ENCODE measurements around the gene CASZ1. TPM values are rescaled to one million over a fixed set of nuclear protein-coding genes. Genes with fewer than 3 reads are reported as not detected.

CASZ1 gene
- total RNA-seq (10 to 100 TPM; 20.6 to 39.0 TPM), polyA plus RNA-seq (1 to 10 TPM; 3.4 to 7.0 TPM)
- long read RNA-seq, donor 1, partial matches to known transcripts = 7 of 28 reads
- long read RNA-seq, donor 1, other reads (novel, unspliced or antisense) = 21 of 28 reads
- long read RNA-seq, donor 2, partial matches to known transcripts = 9 of 17 reads
- long read RNA-seq, donor 2, other reads (novel, unspliced or antisense) = 7 of 17 reads

DNA sequence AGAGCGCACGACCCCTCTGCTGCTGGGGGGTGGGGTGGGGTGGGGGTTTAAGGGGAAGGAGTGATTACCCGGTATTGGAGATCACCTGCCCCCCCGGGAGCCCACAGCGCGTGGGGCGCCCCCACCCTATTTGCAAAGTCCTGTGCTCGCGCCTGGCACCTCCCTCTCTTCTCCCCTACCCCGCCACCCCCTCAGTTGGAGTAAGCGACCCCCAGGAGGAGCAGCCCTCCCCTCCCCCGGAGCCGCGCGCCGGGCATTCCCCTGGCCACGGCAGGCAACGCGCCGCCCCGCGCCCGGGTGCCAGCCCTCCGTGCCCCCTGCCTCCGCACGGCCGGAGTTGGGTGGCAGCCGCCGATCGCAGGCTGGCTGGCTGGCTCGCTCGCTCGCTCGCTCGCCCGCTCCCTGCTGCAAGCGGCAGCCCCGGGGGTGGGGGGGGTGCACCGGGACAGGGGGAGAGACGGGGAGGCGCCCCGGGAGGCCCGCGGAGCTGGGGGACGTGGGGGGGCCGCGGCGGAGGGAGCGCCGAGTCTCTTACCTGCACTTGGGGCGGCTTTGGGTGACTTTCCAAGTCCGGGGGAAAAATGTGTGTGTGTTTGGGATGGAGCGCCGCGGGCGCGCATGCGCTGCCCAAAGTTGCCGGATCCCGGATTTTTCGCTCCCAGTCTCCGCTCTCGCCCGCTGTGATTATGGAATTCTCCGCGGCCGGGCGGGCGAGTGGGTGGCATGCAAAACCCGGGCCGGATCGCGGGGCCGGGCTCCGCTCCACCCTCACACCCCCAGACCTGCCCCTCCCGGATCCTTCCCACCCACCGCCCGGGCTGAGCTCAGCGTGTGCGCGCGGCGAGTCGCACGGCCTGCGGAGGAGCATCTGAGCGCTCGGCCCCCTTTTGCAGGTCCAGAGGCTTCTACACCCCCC is at the start of gene CASZ1:
Gene CASZ1 (minus strand): TSS at position 618 of the 916 bp plus-strand sequence. CDS start 102,757 bp downstream, outside the sequence.
- Histone ChIP-seq H3K27ac (ENCODE audit: low read depth in 1 of 2, low read length in 2 of 2) (no peak within 1 kb of the TSS), H3K36me3 (ENCODE audit: control insufficient read depth in 1 of 2, insufficient read depth in 2 of 2, low read length in 1 of 2) (no peaks in the 10 kb centered on the region), H3K4me1 (ENCODE audit: control insufficient read depth in 1 of 2, insufficient read depth in 2 of 2, low read length in 2 of 2) (no peaks in the 10 kb centered on the region), H3K9me3 (ENCODE audit: control insufficient read depth, low read length) (no peaks in the 10 kb centered on the region), H3K27me3 (ENCODE audit: control insufficient read depth in 1 of 2, insufficient read depth in 2 of 2, low read length in 1 of 2) (no peaks in the 10 kb centered on the region), H3K4me3 (ENCODE audit: low read length in 2 of 2) (peak within 1 kb of the TSS; percentile 55 to 84)
- DNase-seq (peak; percentile 78 to 91), ATAC-seq (ENCODE audit: low FRiP score) (peak; percentile 91)
- WGBS, 2 donors = 1% methylated on average over 77 to 88 of the region's 88 CpGs
- intact Hi-C loops (cut with DNase I) = loop anchor here in 1 of 2 donors (2.0 to 5.0 kb wide), 2 partner anchors 117 to 284 kb away; no protein-coding TSS in a partner anchor

- no peak for DNase-seq
Measured at GRCh38 chr1:10843697-10844096, 47.3 kb upstream of the CASZ1 start.

DNA sequence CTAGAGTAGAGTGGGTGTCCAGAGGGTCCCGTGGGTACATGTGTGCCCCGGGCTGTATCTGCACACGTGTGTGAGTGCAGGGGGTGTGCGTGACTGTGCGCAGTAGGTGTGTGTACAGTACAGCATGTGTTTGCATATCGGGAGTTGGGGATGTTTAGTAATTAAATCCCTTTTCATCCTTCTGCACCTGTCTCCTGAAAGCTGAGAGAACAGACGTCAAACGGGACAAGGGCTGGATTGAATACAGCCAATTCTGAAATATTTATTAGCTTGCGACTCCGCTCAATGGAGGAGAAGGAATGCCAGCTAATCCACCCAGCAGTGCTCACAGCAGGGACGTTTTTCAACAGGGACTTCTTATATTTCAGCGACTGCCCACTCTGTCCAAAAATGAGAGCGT is 44.7 kb upstream of the CASZ1 start:
- no peak overlapping the region for H3K27ac ChIP-seq (ENCODE audit: low read depth in 1 of 2, low read length in 2 of 2)
- no peak for DNase-seq
- H3K27me3 ChIP-seq (ENCODE audit: control insufficient read depth in 1 of 2, insufficient read depth in 2 of 2, low read length in 1 of 2) = no peaks in the 10 kb centered on the region
- 75 to 79% methylated on average over 13 of the region's 13 CpGs for WGBS, 2 donors
- H3K36me3 ChIP-seq (ENCODE audit: control insufficient read depth in 1 of 2, insufficient read depth in 2 of 2, low read length in 1 of 2) = no peaks in the 10 kb centered on the region
- intact Hi-C loops (cut with DNase I) = no loop called here
- ATAC-seq (ENCODE audit: low FRiP score) = no peak
- H3K4me1 ChIP-seq (ENCODE audit: control insufficient read depth in 1 of 2, insufficient read depth in 2 of 2, low read length in 2 of 2) = no peaks in the 10 kb centered on the region
- no peak overlapping the region for H3K4me3 ChIP-seq (ENCODE audit: low read length in 2 of 2)
- peaks cover 2% of the 10 kb centered on the region for H3K9me3 ChIP-seq (ENCODE audit: control insufficient read depth, low read length)

More at GRCh38 chr1:10843697-10844096, 47.3 kb upstream of the CASZ1 start:
- H3K36me3 ChIP-seq (ENCODE audit: control insufficient read depth in 1 of 2, insufficient read depth in 2 of 2, low read length in 1 of 2) = no peaks in the 10 kb centered on the region
- H3K4me1 ChIP-seq (ENCODE audit: control insufficient read depth in 1 of 2, insufficient read depth in 2 of 2, low read length in 2 of 2) = no peaks in the 10 kb centered on the region
- H3K4me3 ChIP-seq (ENCODE audit: low read length in 2 of 2) = no peak overlapping the region
- H3K27ac ChIP-seq (ENCODE audit: low read depth in 1 of 2, low read length in 2 of 2) = no peak overlapping the region
- ATAC-seq (ENCODE audit: low FRiP score) = no peak
- no peaks in the 10 kb centered on the region for H3K27me3 ChIP-seq (ENCODE audit: control insufficient read depth in 1 of 2, insufficient read depth in 2 of 2, low read length in 1 of 2)
- intact Hi-C loops (cut with DNase I) = no loop called here
- peaks cover 3% of the 10 kb centered on the region for H3K9me3 ChIP-seq (ENCODE audit: control insufficient read depth, low read length)
- WGBS, 2 donors = 83 to 91% methylated on average over 2 of the region's 2 CpGs

DNA sequence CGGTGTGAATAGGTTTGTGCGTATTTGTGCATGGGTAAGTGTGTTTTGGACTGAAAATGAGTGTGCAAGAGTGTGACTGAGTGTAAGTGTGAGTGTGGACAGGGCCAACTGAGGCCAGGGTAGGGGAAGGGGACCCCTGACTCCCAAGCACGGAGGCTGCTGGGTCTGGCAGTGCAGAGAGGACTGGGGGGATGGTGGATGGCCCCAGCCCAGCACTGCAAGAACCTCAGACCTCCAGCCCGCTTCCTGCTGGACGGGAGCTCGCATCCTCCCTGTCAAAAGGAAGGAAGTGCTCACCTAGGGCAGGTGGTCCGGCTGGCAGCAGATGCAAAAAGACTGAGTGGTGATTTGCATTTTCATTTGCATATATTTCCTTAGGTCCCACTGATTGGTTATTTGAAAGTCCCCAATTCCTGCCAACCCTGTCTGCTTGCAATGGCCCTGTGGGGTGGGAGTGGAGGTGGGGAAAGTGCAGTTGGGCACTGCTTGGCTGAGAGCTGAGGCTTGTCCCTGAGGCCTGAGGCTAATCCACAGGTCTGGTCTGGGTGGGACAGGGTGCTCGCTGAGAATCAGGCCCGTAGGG is 42.8 kb upstream of the CASZ1 start:
- Histone ChIP-seq H3K4me3 (ENCODE audit: low read length in 2 of 2) (no peak overlapping the region), H3K9me3 (ENCODE audit: control insufficient read depth, low read length) (no peaks in the 10 kb centered on the region), H3K27me3 (ENCODE audit: control insufficient read depth in 1 of 2, insufficient read depth in 2 of 2, low read length in 1 of 2) (no peaks in the 10 kb centered on the region), H3K4me1 (ENCODE audit: control insufficient read depth in 1 of 2, insufficient read depth in 2 of 2, low read length in 2 of 2) (no peaks in the 10 kb centered on the region), H3K27ac (ENCODE audit: low read depth in 1 of 2, low read length in 2 of 2) (no peak overlapping the region), H3K36me3 (ENCODE audit: control insufficient read depth in 1 of 2, insufficient read depth in 2 of 2, low read length in 1 of 2) (no peaks in the 10 kb centered on the region)
- DNase-seq (no peak), ATAC-seq (ENCODE audit: low FRiP score) (no peak)
- 77 to 81% methylated on average over 9 of the region's 9 CpGs for WGBS, 2 donors
- intact Hi-C loops (cut with DNase I) = no loop called here

- Histone ChIP-seq H3K36me3 (ENCODE audit: control insufficient read depth in 1 of 2, insufficient read depth in 2 of 2, low read length in 1 of 2) (no peaks in the 10 kb centered on the region), H3K27me3 (ENCODE audit: control insufficient read depth in 1 of 2, insufficient read depth in 2 of 2, low read length in 1 of 2) (no peaks in the 10 kb centered on the region), H3K4me3 (ENCODE audit: low read length in 2 of 2) (no peak overlapping the region), H3K27ac (ENCODE audit: low read depth in 1 of 2, low read length in 2 of 2) (no peak overlapping the region), H3K4me1 (ENCODE audit: control insufficient read depth in 1 of 2, insufficient read depth in 2 of 2, low read length in 2 of 2) (no peaks in the 10 kb centered on the region), H3K9me3 (ENCODE audit: control insufficient read depth, low read length) (no peaks in the 10 kb centered on the region)
- WGBS, 2 donors = 71 to 74% methylated on average over 11 of the region's 11 CpGs
- DNase-seq (no peak), ATAC-seq (ENCODE audit: low FRiP score) (no peak)
- intact Hi-C loops (cut with DNase I) = no loop called here
Measured at GRCh38 chr1:10838541-10838940, 42.1 kb upstream of the CASZ1 start.

DNA sequence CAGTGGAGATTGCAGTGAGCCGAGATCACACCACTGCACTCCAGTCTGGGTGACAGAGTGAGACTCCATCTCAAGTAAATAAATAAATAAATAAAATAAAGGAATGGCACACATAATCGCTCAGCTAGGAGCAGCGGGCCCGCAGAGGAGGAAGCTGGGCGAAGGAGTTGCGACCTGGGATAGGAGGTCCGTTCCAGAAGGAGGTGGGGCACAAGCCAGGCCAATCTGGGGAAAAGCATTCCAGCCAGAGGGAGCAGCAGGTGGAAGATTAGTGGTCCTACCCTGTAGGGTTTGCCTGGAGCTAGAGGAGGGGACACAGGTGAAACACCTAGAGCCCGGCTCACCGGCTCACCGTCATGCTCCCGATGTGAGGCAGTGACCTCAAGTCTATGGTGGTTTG is 40.3 kb upstream of the CASZ1 start:
- WGBS, 2 donors = 85 to 91% methylated on average over 11 of the region's 11 CpGs
- intact Hi-C loops (cut with DNase I) = no loop called here
- Histone ChIP-seq H3K4me3 (ENCODE audit: low read length in 2 of 2) (no peak overlapping the region), H3K27ac (ENCODE audit: low read depth in 1 of 2, low read length in 2 of 2) (no peak overlapping the region), H3K4me1 (ENCODE audit: control insufficient read depth in 1 of 2, insufficient read depth in 2 of 2, low read length in 2 of 2) (no peaks in the 10 kb centered on the region), H3K36me3 (ENCODE audit: control insufficient read depth in 1 of 2, insufficient read depth in 2 of 2, low read length in 1 of 2) (no peaks in the 10 kb centered on the region), H3K27me3 (ENCODE audit: control insufficient read depth in 1 of 2, insufficient read depth in 2 of 2, low read length in 1 of 2) (no peaks in the 10 kb centered on the region), H3K9me3 (ENCODE audit: control insufficient read depth, low read length) (no peaks in the 10 kb centered on the region)
- DNase-seq (no peak), ATAC-seq (ENCODE audit: low FRiP score) (no peak)

DNA sequence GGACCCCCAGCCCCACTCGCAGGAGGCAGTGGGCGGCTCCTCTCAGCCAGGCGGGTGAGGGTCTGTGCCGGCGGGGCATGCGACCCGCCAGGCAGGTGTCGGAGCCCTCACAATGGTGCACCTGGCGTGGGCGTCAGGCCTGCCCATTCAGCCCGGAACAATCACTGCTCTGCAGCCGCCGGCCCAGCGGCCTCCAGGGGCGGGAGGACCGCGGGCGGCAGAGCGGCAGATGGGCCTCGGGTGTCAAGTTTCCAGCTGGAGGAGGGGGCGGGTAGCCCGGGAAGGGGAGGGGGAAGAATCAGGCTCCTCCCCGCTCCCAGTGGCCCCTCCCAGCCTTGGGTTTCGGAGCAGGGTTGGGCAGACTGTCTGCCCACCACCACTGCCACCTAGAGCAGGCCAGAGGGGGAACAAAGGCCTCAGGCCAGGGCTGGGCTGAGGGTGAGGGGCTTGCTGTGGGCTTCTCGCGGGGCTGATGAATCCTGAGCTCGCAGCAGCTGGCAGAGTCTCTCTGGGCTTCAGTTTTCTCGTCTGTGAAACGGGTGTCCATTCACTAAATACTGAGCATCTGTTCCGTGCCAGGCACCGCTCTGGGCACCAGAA is 39.5 kb upstream of the CASZ1 start:
- H3K27me3 ChIP-seq (ENCODE audit: control insufficient read depth in 1 of 2, insufficient read depth in 2 of 2, low read length in 1 of 2) = no peaks in the 10 kb centered on the region

GRCh38 chr1:10835421-10835820 is 39.0 kb upstream of the CASZ1 start:
- intact Hi-C loops (cut with DNase I) = no loop called here
- Histone ChIP-seq H3K4me1 (ENCODE audit: control insufficient read depth in 1 of 2, insufficient read depth in 2 of 2, low read length in 2 of 2) (no peaks in the 10 kb centered on the region), H3K4me3 (ENCODE audit: low read length in 2 of 2) (no peak overlapping the region), H3K27me3 (ENCODE audit: control insufficient read depth in 1 of 2, insufficient read depth in 2 of 2, low read length in 1 of 2) (no peaks in the 10 kb centered on the region), H3K27ac (ENCODE audit: low read depth in 1 of 2, low read length in 2 of 2) (no peak overlapping the region), H3K9me3 (ENCODE audit: control insufficient read depth, low read length) (no peaks in the 10 kb centered on the region), H3K36me3 (ENCODE audit: control insufficient read depth in 1 of 2, insufficient read depth in 2 of 2, low read length in 1 of 2) (no peaks in the 10 kb centered on the region)
- no peak for ATAC-seq (ENCODE audit: low FRiP score)
- whole genome bisulfite sequencing, 2 donors = 9 to 10% methylated on average over 12 of the region's 12 CpGs
- DNase-seq = no peak

More for the DNA sequence above, 39.5 kb upstream of the CASZ1 start:
- intact Hi-C loops (cut with DNase I) = no loop called here
- H3K36me3 ChIP-seq (ENCODE audit: control insufficient read depth in 1 of 2, insufficient read depth in 2 of 2, low read length in 1 of 2) = no peaks in the 10 kb centered on the region
- no peaks in the 10 kb centered on the region for H3K9me3 ChIP-seq (ENCODE audit: control insufficient read depth, low read length)
- no peak for DNase-seq
- WGBS, 2 donors = 18 to 19% methylated on average over 26 to 31 of the region's 31 CpGs
- H3K27ac ChIP-seq (ENCODE audit: low read depth in 1 of 2, low read length in 2 of 2) = no peak overlapping the region
- no peak overlapping the region for H3K4me3 ChIP-seq (ENCODE audit: low read length in 2 of 2)
- no peak for ATAC-seq (ENCODE audit: low FRiP score)
- H3K4me1 ChIP-seq (ENCODE audit: control insufficient read depth in 1 of 2, insufficient read depth in 2 of 2, low read length in 2 of 2) = no peaks in the 10 kb centered on the region

Data from aorta (tissue), 5 donors.